Adipose tissue (tissue), 3 donors: ENCODE results near the gene SLC4A1AP. TPM values are rescaled to one million over a fixed set of nuclear protein-coding genes. Genes with fewer than 3 reads are reported as not detected.

Experiments used
- H3K27ac ChIP-seq: one replicate; pipeline ENCODE4 v1.5.1; 2013; ENCODE audit warnings: low read depth, low read length
- WGBS, 3 donors: extraction: QIAGEN DNeasy Blood & Tissue Kit; methylation state at CpG; one replicate each; pipeline ENCODE4 v1.1.7; 2013; 5-methylcytosine and 5-hydroxymethylcytosine counted together
- polyA plus RNA-seq, 3 donors: library from polyadenylated mRNA; stranded (reverse); fragments of 200-250 nt; gene quantifications; one replicate each; pipeline ENCODE4 v1.2.3, GENCODE V29; 2013
- donor health status: healthy with polysubstance abuse.
- donor health status: Bipolar disorder and iron deficiency.
- donor health status: healthy.

Gene SLC4A1AP
- polyA plus RNA-seq, 3 donors = 7.0 to 14.6 (median 13.8) TPM

DNA sequence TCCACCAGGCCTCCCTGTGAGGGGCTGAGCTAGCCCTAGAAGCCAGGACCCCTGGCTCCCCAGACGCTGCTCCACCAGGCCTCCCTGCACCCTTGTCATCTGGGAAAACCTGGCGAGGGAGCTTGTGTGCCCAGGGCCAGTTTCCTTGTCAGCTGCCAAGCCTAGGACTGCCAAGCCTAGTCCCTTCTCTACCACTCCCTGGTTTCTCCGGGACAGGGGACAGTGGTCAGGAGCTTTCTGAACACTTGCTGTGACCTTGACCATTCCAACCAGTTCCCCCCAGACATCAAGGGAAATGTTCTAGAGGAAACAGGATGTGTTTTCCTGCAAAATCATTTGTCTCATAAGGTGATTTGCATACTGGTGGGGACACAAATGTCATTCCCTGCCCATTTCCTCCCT is 66.6 kb downstream of the SLC4A1AP start:
- WGBS, 3 donors = 43 to 78% (median 62%) methylated on average over 3 of the region's 3 CpGs
- no peak overlapping the region for H3K27ac ChIP-seq

DNA sequence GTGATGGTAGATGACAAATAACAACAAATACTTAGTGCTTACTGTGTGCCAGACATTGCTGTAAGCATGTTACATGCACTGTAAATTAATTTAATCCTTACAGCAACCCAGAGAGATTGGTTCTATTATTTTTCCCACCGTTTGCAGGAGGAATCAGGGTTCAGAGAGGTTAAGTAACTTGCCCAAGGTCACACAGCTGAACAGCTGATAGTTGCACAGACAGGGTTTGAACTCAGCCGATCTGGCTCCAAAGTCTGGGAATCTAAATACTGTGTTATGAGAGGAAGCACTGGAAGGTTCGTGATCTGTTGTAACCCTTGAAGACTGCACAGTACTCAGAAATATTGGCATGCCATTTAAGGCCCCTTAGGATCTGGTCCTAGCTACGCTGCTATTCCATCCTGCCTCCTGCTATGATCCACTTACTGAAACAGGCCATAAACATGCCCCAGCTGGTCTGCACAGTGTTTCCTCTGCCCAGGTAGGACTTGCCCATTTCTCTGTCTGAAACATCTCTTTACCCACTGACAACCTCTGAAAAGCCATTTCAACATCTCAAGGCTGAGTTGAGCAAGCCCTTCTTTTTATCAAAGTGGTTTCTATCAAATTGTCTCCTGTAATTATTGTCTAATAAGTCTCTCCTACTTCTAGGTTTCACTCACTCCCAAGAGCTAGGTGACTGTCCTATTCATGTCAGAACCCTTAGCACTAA is 67.4 kb downstream of the SLC4A1AP start:
- H3K27ac ChIP-seq = no peak overlapping the region
- 44 to 69% (median 64%) methylated on average over 4 of the region's 4 CpGs for WGBS, 3 donors

DNA sequence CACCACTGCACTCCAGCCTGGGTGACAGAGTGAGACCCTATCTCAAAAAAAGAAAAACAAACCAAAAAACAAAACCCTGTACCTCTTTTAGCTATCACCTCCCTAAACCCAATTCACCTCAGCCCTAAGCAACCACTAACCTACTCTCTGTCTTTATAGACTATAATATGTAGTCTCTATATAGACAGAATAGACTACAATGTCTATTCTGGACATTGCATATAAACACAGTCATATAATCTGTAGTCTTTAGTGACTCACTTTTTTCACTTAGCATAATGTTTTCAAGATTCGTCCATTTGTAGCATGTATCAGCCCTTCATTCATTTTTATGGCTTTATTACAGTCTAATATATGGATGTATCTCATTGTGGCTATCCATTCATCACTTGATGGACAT is 70.6 kb downstream of the SLC4A1AP start:
- no peak overlapping the region for H3K27ac ChIP-seq
- WGBS, 3 donors = 93 to 97% (median 96%) methylated on average over 1 of the region's 1 CpG

DNA sequence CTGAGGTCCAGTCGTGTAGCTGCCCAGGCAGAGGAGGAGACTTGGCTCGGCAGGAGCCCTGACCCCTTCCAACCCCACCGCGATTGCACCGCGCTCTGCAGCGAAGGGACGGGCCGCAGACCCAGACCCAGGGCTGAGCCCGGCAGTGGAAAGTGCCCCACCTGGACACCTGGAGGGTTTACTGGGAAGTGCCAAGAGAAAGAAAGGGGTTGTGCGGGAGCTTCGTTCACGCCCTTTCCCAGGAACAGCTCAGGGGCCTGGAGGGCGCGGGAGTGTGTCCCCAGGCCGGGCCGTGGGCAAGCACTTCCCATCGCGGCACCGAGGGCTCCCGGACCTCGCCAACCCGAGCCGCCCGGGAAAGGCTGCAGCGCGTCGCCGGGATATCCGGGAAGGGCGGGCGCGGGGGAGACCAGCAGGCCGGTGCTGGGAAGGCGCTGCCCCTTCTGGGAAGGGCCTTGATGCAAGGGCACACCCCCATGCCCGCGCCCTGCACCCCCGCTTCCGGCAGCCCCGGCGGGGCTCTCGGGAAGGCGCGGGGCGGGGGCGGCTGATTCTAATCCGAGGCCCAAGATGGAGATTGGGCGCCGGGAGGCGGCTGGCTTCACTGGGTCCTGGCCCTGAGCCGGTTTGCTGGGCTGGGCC is 71.7 kb downstream of the SLC4A1AP start:
- H3K27ac ChIP-seq = peak overlapping the region; percentile 11
- 2 to 4% (median 3%) methylated on average over 50 to 51 of the region's 51 CpGs for WGBS, 3 donors

DNA sequence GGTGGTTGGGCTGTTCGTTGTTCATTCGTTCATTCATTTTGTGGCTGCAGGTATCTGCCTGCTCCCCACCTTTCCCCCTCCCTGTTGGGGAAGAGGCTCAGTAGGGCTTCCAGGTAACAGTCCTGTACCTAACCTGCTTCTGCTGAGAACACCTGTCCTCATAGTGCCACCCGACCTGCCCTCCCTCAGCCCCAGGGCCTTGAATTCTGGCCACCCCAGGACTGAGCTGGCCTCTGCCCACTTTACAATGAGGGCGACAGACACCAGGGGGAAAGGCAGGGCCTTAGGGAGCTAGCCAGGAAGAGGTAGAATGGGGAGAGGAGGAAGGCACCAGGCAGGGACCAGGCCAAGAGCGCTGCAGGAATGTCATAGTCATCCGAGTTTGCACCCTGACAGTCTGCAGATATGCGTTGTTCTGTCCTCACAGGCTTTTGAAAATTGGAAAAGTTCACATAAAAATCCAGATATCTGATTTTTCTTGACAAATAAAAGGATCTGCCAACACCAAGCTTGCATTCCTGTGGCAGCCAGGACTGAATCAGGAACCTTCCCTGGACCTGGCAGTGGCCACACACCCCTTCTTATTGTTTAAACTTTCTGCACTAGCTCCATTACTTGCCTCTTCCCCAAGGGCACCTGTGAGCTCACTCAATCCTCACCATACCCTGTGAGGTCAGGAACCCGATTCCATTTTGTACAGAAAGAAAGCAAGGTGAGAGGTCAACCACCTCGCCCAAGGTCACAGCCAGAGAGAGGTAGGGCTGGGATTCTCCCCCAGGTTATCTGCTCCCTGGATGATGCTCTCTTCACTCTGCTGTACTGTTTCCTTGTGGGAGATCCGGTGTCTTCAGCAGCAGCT is 72.6 kb downstream of the SLC4A1AP start:
- peak overlapping the region; percentile 70 for H3K27ac ChIP-seq
- 82 to 89% (median 85%) methylated on average over 10 of the region's 10 CpGs for WGBS, 3 donors

DNA sequence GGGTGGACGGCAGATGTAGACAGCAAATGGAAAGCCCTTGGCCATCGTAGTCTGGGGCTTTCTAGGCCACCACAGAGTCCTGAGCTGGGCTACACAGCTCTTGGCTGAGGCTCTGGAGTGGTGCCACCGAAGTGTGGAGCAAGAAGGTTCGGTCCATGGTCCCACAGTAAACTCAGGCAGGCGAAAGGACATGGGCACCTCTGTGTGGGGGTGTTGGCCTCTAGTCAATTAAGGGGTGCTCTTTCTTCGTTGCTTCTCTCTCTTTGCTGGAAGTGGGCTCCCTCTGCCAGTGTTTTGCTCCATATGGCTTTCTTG is 73.2 kb downstream of the SLC4A1AP start:
- 92 to 96% (median 95%) methylated on average over 6 of the region's 6 CpGs for WGBS, 3 donors
- H3K27ac ChIP-seq = no peak overlapping the region

DNA sequence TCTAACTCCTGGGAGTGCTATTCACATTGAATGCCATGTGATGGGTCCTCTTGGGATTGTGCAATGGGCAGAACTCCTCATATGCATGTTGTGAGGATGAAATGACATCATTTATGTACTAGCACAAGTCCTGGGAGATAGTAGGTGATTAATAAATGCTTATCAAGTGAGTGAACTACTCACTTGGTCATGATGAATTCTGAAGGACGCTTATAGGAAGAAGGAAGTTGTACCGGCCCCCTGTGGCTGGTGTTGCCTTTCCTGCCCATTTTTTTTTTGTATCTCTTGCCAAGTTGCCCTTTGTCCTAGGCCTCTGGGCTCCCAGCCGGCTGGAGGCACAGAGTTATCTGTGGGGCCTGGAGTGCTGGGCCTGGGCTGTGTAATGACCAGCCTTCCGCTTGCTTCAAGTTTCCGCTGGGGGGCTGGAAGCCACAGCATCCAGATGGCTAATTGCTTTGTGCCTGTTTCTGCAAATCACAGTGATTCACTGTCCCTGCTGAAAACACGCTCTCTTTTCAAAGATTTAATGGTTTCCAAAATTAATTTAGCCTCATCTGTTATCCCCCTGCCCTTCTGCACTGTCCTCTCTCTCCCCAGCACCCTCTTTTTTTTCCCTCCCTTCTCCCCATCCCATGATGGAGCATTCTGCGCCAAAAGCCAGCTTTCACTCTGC is 74.1 kb downstream of the SLC4A1AP start:
- 50 to 60% (median 56%) methylated on average over 7 of the region's 7 CpGs for WGBS, 3 donors

DNA sequence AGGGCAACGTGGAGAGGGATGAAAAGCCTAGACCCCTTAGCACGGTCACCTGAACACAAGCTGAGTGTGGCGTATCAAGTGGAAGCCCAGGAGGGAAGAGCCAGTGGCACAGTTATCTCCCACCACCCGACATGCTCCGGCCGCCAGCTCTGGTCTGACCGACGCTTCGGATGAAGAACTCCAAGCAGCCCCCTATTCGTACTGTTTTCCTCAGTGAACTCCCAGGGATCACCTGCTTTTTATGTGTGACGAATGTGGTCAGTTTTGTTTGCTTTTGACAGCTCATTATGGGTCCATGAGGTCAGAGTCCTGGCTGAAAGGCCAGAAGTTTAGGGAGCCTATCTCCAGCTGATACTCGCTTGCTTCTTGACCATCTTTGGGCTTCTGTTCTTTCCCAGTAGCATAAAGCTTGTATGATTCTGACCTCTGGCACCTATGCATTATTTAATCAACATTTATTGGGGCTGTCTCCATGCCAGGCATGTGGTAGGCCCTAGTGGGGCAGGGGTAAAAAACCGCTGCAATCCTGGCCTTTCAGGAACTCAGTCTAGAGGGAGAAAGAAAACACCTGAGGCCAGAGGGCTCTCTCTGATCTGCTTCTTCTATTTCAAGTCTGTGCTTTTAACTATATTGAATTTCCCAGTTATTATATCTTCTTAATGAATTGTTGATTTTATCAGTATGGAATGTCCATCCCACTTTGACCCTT is 74.8 kb downstream of the SLC4A1AP start:
- 83 to 88% (median 88%) methylated on average over 13 of the region's 13 CpGs for WGBS, 3 donors
- H3K27ac ChIP-seq = peak overlapping the region; percentile 2

More for the DNA sequence above, 74.1 kb downstream of the SLC4A1AP start:
- H3K27ac ChIP-seq = peak overlapping the region; percentile 2

DNA sequence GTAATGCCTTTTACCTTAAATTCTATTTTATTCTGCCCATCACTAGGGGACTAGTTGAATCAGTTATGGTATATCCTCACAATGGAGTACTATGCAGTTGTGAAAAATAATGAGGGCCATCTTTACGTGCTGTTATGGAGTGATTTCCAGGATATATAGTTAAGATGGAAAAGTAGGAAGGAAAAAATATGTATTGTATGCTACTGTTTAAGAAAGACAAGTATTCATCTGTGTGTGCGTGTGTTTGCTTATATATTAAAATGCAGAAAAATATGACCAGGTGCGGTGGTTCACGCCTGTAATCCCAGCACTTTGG is 75.3 kb downstream of the SLC4A1AP start:
- WGBS, 3 donors = 96 to 98% (median 96%) methylated on average over 4 of the region's 4 CpGs
- H3K27ac ChIP-seq = no peak overlapping the region

DNA sequence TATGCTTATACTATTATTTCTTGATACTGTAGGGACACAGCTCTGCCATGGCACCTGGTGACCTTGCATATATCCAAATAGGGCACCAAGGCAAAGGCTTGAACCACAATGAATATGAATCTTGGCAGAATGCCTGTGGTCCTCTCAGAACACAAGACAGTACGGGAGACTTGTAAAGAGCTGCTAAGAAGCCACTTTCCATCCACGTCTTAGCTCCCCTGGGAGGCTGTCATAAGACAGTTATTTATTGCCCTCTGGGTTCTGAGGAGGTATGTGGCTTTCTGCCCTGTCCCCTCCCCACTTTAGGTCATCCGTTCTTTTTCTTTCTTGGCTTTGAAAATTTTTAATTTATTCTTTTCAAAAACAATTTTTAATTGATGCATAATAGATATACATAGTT is 78.0 kb downstream of the SLC4A1AP start:
- 62 to 68% (median 67%) methylated on average over 3 of the region's 3 CpGs for WGBS, 3 donors
- no peak overlapping the region for H3K27ac ChIP-seq

DNA sequence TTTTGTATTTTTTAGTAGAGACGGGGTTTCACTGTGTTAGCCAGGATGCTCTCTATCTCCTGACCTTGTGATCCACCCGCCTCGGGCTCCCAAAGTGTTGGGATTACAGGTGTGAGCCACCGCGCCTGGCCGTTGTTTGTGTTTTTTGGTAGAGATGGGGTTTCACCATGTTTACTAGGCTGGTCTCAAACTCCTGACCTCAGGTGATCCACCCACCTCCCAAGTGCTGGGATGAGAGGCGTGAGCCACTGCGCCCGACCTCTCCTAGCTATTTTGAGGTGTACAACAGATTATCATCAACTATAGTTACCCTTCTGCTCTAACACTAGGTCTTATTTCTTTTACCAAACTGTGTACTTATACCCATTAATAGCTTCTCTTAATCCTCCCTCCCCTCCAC is 78.9 kb downstream of the SLC4A1AP start:
- H3K27ac ChIP-seq = no peak overlapping the region
- 93 to 97% (median 95%) methylated on average over 9 of the region's 9 CpGs for whole genome bisulfite sequencing, 3 donors

Other genes with a start within 250 kb of the SLC4A1AP start
- gene NRBP1, start 235.3 kb upstream of the SLC4A1AP start, polyA plus RNA-seq = 10 to 100 TPM; 44.9 to 67.0 (median 65.7) TPM
- 10 to 100 TPM in 1 of 3 donors, 1 to 10 TPM in 2; 2.4 to 52.8 (median 6.1) TPM for gene KRTCAP3, start 221.5 kb upstream of the SLC4A1AP start, polyA plus RNA-seq
- gene IFT172, start 174.1 kb upstream of the SLC4A1AP start, polyA plus RNA-seq = 10 to 100 TPM; 11.3 to 23.7 (median 13.3) TPM
- gene FNDC4, start 168.7 kb upstream of the SLC4A1AP start, polyA plus RNA-seq = 100 to 1,000 TPM in 1 of 3 donors, 10 to 100 TPM in 2; 38.5 to 158 (median 53.5) TPM
- 1 to 10 TPM in 2 of 3 donors, not detected in 1; 3.0 to 5.7 TPM for gene GCKR, start 167.1 kb upstream of the SLC4A1AP start, polyA plus RNA-seq
- 10 to 100 TPM in 1 of 3 donors, 1 to 10 TPM in 2; 5.4 to 18.8 (median 7.4) TPM for gene ZNF512, start 80.8 kb upstream of the SLC4A1AP start, polyA plus RNA-seq
- 1 to 10 TPM; 1.5 to 4.7 (median 1.7) TPM for gene CCDC121, start 34.9 kb upstream of the SLC4A1AP start, polyA plus RNA-seq
- 10 to 100 TPM; 19.7 to 25.7 (median 20.2) TPM for gene GPN1, start 34.8 kb upstream of the SLC4A1AP start, polyA plus RNA-seq
- 10 to 100 TPM; 11.3 to 22.9 (median 17.5) TPM for gene SUPT7L, start 275 bp upstream of the SLC4A1AP start, polyA plus RNA-seq
- 100 to 1,000 TPM in 2 of 3 donors, 10 to 100 TPM in 1; 86.4 to 196 (median 169) TPM for gene MRPL33, start 107.8 kb downstream of the SLC4A1AP start, polyA plus RNA-seq
- 10 to 100 TPM in 1 of 3 donors, 1 to 10 TPM in 2; 2.8 to 19.8 (median 9.4) TPM for gene RBKS, start 226.5 kb downstream of the SLC4A1AP start, polyA plus RNA-seq
- 10 to 100 TPM; 11.1 to 23.9 (median 20.6) TPM for gene BABAM2, start 226.8 kb downstream of the SLC4A1AP start, polyA plus RNA-seq